ENCODE measurements around the gene C10orf71.

Gene C10orf71

GRCh38 chr10:49338604-49339003 lies 39.6 kb downstream of the C10orf71 start:
- DNase-seq, result no peak

- DNase-seq, result no peak
These were observed 45.9 kb downstream of the C10orf71 start for GRCh38 chr10:49344840-49345239.

GRCh38 chr10:49347342-49347741 lies 48.4 kb downstream of the C10orf71 start:
- DNase-seq, result no peak

- no peak for DNase-seq
These were observed 48.9 kb downstream of the C10orf71 start for GRCh38 chr10:49347827-49348226.

- no peak for DNase-seq
These were observed 49.6 kb downstream of the C10orf71 start for GRCh38 chr10:49348593-49348992.

GRCh38 chr10:49349390-49349789 lies 50.4 kb downstream of the C10orf71 start:
- DNase-seq, result no peak

GRCh38 chr10:49350138-49350537 lies 51.2 kb downstream of the C10orf71 start:
- no peak for DNase-seq

GRCh38 chr10:49350846-49351532 lies 52.0 kb downstream of the C10orf71 start:
- no peak for DNase-seq

- no peak for DNase-seq
These were observed 52.7 kb downstream of the C10orf71 start for GRCh38 chr10:49351669-49352068.

- DNase-seq, result no peak
These were observed 53.4 kb downstream of the C10orf71 start for GRCh38 chr10:49352323-49352722.

- DNase-seq, result no peak
These were observed 54.3 kb downstream of the C10orf71 start for GRCh38 chr10:49353026-49353894.

GRCh38 chr10:49353895-49354566 lies 55.1 kb downstream of the C10orf71 start:
- DNase-seq, result no peak

GRCh38 chr10:49354593-49354992 lies 55.6 kb downstream of the C10orf71 start:
- DNase-seq, result no peak

GRCh38 chr10:49355221-49355620 lies 56.3 kb downstream of the C10orf71 start:
- DNase-seq, result no peak

- no peak for DNase-seq
These were observed 57.2 kb downstream of the C10orf71 start for GRCh38 chr10:49356181-49356580.

GRCh38 chr10:49356944-49357343 lies 58.0 kb downstream of the C10orf71 start:
- no peak for DNase-seq

- no peak for DNase-seq
These were observed 58.9 kb downstream of the C10orf71 start for GRCh38 chr10:49357910-49358309.

- DNase-seq, result no peak
These were observed 60.6 kb downstream of the C10orf71 start for GRCh38 chr10:49359349-49360270.

- no peak for DNase-seq
These were observed 61.6 kb downstream of the C10orf71 start for GRCh38 chr10:49360271-49361177.

GRCh38 chr10:49361178-49361554 lies 62.2 kb downstream of the C10orf71 start:
- no peak for DNase-seq
